Measurements from ENCODE around the gene RPRD2.

The RPRD2 gene

DNA sequence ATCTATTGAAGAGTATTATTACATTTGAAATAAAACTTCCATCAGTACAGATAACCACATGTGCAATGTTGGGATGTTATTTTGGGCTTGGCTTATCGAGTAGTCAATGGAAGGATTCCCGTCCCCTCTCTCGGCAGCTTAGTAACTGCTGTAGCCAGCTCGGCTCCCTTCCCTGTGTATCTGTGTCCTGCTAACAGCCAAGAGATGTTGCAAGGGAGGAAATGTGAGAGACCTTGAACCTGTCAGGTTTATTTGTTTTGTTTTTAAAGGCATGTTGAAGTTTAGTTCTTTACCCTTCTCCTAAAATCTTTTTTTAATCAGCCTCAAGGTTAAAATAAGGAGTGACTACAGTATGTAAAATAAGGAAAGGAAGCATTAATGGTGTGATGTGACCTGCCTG is 109.7 kb downstream of the RPRD2 start:
- no peak for DNase-seq

DNA sequence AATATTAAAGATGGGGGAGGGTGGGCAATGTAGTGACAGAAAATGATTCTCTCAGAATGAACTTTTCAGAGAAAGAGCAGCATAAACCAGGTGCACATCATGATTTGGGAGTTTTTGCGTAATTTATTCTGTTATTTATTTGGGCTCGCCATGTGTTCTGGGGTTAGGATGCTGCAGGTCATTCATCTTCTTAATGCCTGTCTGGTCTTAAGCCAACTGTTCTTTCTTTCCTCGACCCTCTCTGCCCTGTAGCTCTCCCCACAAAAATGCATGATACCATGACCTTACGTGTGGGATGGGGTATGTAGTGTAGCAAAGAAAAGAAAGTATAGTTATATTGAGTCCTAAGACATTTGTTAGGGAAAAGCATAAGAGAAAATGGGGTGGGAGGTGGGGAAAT is 110.9 kb downstream of the RPRD2 start:
- DNase-seq: no peak

DNA sequence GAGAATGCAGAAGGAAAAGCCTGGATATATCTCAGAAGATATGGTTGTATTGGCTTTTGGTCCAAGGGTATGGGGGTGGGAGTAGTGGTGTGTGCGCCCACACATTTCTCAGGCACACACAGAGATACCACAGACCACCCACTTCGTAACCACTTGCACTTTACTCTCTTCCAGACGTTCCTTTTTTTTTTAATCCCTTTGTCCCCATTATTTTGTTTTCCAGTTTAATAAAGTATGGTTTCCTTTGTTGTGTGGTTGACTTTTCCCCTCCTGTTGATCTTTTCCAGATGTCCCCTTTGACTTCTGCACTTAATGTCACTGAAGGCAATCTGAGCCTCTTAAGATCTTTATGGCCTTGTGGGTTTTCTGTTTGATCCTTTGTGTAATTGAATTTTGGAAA is 112.8 kb downstream of the RPRD2 start:
- no peak for DNase-seq

DNA sequence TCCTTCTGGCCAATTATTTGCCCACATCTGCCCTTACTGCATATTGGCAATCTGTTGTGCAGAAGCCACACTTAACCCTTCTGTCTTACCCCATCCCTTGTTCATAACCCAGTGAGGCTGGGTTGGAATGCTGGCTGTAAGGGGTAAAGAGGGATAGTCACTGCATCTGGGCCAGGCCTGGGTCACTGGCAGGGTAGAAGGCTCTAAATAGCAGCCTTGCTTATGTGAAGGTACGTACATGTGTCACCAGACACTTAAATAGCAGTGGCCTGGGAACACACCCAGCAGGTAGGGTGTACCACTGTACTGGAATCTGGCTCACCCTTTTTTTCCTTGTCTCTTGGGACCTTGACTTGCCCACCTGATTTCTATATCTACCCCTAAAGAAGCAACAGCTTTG is 113.4 kb downstream of the RPRD2 start:
- no peak for DNase-seq

DNA sequence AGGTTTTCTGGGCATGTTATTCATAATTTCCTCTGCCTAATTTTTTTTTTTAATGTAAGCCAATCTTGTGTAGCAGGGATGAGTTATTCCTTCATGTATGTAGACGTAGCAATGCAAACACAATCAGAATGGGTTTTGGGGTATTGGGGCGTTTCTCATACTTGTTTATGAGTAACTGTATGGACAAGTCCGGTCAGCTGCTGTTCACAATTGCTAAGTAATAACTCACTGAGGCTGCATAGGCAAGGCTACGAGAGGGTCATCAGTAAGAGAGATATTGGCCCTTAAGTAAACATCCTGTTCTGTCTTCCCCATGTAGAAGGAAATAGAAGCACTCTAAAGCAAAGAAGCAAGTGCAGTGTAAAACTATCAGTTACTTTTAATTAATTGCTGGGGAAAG is 113.8 kb downstream of the RPRD2 start:
- DNase-seq: peak; percentile 24

DNA sequence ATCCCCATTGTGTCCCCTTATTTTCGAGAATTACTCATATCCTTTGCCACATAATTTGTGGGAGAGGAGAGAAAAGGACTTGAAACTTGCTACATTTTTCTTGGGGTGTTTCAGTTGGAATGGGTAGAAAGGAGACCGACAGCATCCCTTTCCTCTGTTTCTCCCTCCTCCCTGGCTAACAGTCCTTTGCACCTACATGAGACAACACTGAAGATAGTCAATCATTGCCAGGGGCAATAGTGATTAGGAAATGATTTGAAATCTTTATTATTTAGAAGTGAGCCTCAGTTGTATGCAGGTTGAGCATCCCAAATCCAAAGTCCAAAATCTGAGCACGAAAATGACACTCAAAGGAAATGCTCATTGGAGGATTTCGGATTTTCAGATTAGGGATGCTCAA is 115.4 kb downstream of the RPRD2 start:
- no peak for DNase-seq

DNA sequence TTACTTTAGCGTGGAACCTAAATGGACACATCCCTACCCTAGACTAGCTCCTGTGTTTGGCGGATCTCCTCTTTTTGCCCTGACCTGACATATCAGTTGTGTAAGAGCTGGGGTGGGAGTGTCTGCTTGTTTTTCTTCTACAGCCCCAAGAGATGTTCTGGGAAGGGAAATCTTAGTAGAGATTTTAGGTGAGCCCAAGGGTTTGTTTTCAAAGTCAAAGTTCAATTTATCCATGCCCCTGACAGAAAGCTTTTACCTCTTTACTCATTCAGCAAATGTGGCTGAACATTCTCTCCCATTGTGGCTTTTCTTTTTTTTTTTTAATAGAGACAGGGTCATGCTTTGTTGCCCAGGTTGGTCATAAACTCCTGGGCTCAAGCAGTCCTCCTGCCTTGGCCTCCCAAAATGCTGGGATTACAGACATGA is 116.0 kb downstream of the RPRD2 start:
- no peak for DNase-seq

DNA sequence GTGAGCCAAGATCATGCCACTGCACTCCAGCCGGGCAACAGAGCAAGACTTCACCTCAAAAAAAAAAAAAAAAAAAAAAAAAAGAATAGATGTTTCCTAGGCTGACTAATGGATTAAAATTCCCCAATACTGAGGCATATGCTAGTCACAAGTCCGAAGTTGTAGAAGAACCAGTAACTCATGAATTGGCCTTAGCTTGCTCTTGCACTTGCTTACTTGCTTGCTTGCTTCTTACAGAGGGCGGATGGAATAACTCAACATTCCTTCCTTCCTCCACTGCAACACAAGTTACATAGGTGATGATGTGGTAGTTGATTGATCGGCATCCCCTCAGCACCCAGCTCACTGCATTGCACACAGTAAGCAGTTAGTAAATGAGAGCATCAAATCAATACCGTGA is 120.5 kb downstream of the RPRD2 start:
- peak; percentile 65 for DNase-seq

DNA sequence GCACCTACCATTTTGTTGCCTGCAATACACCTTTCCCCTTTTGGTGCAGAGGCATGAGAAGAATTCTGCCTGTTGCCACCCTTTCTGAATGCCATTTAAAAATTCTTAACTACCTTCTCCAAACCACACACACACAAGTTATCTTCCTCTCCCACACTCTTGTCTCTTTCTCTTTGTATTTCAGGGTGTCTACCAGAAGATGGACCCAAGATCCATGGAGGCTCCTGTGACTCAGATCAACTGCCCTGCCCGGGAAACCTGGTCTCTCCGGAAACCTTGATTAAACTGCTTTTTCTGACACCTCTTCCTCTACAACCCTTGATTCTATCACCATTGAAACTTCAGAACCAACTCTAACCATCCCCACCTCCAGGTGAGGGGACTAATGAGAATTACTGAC is 120.9 kb downstream of the RPRD2 start:
- DNase-seq: peak; percentile 34

DNA sequence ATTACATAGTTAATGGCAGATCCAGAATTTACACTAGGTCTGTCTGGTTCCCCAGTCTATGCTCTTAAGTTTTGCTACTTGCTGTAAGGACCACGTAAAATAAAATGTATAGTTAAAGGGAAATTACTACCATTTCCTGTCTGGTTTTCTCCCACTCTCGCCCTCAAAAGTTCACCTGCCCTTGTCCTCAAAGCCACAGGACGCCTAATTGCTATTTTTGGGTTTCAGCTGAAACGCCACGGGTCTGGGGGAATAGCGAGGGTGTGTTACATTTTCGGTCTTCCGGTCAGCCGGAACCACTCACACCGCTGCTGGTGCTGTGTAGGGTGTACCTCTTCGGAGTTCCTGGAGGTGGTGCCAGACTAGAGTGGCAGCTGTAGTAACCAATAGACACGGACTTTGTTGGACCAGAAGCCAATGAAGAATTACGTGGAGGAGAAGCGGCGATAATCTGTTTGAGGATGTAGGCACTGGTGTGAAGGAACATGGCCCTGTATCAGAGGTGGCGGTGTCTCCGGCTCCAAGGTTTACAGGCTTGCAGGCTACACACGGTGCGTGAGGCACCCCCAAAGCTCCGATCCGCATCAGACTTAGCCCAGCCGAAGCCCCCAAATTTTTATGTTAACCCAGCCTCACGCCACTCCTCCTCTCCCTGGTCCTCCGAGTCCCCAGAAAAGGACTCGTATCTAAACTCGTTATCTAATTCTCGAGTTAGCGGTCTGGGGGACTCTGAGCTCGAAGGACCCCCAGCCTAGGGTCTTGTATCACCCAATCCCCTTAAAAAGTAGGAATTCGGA is 123.2 kb downstream of the RPRD2 start, which contains the start of gene TARS2:
TSS of gene TARS2 (plus strand) at position 454 of the 797 bp plus-strand sequence. CDS start at position 486, 32 bp downstream.
- peak; percentile 99 for DNase-seq

DNA sequence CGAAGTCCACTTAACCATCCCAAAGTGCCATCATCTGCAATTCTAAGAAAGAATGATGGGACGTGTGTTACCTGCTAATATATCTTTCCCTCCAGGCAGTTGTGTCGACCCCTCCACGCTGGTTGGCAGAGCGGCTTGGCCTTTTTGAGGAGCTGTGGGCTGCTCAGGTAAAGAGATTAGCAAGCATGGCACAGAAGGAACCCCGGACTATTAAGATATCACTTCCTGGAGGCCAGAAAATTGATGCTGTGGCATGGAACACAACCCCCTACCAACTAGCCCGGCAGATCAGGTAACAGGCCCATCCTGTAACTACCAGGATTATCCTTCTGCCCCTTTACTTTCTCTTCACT is 123.8 kb downstream of the RPRD2 start:
- DNase-seq: no peak

DNA sequence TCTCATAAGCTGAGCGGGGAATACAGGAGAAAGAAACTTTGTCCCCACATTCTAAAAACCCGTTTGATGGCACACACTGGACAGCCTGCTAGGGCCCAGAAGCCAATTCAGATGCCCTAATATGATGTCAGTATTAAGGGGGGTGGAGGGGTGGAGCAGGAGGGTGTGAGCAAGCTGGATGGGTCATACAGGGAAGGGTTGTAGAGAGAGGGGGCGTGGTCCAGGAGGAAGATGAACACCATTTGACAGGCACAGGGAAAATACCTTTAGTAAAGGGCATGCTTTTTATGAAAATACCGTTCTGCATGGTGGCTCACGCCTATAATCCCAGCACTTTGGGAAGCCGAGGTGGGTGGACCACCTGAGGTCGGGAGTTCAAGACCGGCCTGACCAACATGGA is 129.2 kb downstream of the RPRD2 start:
- DNase-seq: no peak

DNA sequence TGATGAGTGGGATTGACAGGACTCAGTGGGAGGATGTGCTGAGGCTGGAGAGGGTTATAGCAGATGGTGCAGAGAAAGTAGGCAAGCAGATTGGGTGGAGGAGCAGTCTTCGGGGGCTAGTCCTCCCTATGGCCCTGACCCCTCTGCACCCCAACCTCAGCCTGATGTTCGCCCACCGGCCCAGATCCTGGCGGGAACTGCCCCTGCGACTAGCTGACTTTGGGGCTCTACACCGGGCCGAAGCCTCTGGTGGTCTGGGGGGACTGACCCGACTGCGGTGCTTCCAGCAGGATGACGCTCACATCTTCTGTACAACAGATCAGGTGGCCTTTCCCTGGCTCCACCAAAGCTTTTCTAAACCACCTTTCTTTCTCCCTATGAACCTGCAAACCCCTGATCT is 134.4 kb downstream of the RPRD2 start:
- no peak for DNase-seq

DNA sequence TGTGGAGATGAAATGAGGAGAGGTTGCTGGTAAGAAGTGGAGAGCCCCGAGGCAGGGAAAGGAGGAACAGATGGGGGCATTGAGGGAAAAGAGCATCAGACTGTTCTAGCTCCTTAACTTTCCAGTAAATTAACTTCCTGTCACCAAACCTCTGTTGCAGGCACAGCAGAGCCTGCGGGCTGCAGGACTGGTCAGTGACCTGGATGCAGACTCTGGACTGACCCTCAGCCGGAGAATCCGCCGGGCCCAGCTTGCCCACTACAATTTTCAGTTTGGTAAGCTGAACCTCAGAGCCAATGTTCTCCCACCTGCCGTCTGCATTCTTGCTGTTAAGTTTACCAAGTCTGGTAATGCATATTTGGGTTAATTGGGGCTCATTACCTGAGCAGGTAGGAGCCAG is 141.5 kb downstream of the RPRD2 start:
- DNase-seq: no peak

DNA sequence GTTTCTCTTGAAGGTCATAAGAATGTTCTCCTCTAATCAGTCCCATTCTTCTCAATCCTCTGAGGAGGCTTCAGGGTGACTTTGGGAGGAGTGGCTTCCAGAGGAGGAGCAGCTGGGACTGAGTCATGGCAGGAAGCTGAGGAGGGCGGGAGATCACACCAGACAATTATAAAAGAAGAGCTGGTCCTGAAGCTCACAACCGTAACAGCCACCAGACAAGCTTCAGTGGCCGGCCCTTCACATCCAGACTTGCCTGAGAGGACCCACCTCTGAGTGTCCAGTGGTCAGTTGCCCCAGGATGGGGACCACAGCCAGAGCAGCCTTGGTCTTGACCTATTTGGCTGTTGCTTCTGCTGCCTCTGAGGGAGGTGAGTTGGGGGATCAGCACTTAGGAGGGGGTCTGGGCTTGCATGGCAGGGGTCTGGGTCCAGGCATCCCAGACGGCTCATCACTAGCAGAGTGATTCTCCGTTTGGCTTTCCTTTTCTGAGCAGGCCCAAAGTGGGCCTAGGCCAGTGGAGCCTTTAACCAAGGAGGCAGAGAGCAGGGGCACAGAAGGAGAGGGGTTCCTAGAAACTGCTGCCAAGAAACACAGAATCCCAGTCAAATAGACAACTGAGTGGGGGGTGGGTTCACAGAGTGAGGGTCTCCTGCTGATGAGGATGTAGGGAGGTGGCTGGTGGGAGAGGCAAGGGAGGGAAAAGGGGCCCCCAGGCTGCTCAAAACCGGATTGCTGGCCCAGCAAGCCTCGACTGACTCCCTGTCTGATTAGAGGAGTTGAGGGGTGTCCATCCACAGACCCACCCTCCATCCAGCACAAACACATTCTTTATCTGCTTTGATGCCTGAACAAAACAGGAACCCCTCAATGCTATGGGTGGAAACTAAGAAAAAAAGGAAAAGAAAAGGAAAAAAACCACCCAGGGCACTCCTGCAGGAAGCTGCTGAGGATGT is 144.2 kb downstream of the RPRD2 start, which contains the start of gene ECM1:
TSS of gene ECM1 (plus strand) at position 198 of the 953 bp plus-strand sequence. CDS start at position 299, 101 bp downstream.
- DNase-seq: peak; percentile 79

DNA sequence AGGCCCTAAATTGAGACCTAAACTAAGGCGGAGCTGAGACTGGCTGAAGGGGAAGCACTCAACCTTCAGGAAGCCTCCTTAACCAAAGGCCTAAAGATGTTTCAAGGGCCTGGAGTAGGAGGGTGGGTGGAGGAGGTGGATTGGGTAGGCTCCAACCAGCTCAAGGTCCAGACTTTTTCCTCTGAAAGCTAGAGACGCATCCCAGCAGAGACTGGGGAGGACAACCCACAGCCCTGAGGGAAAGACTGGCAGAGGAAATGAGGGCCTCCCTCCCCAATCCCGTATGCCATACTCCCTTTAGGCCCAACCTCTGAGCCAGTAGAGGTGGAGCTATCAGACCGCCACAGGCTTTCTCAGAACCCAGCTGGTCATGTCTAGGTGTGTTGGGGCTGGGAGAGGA is 145.0 kb downstream of the RPRD2 start:
- DNase-seq: no peak

DNA sequence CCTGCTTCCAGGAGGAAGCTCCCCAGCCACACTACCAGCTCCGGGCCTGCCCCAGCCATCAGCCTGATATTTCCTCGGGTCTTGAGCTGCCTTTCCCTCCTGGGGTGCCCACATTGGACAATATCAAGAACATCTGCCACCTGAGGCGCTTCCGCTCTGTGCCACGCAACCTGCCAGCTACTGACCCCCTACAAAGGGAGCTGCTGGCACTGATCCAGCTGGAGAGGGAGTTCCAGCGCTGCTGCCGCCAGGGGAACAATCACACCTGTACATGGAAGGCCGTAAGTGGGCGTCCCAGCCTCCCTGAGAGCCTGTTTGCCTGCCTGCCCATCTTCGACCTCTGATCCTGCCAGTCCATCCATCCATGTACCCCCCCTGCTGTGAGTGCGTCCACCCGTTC is 147.6 kb downstream of the RPRD2 start:
- DNase-seq: no peak

DNA sequence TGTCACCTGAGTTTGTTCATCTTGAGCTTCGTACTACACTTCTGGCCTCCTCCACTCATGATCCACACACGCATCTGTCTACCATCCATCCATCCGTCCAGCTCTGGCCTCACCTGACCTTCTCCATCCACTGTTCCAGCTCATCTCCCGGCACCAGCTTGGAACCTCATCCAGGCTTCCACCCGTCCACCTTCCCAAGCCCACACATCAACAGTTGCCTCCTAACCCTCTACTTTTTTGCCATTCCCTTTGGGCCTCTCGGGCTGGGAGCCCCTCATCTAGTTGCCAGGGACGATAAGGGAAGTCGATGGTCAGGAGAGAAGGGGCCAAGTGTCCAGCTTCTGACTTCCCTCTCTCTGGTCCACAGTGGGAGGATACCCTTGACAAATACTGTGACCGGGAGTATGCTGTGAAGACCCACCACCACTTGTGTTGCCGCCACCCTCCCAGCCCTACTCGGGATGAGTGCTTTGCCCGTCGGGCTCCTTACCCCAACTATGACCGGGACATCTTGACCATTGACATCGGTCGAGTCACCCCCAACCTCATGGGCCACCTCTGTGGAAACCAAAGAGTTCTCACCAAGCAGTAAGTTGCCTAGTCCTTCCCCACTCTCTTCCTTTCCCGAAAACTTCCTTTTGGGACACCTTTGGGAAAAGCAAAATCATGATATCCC is 148.2 kb downstream of the RPRD2 start:
- no peak for DNase-seq

DNA sequence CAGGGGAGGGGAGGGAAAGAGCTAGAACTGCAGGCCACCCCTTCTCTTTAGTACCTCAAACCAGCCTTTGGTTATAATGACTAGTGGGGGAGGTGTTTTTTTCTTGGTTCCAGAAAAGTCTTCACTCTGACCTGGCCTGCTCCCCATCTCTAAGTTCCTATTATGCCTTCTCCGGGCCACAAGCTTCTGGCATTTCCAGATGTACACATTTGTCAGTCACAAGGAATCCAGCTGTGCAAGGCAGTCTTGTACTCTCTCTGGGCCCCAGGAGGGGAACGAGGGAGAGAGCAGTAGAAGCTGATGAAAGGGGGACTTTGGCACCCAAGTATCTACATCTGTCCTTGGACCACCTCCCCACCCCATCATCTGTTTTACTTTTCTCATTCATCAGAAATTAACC is 148.9 kb downstream of the RPRD2 start:
- DNase-seq: no peak

DNA sequence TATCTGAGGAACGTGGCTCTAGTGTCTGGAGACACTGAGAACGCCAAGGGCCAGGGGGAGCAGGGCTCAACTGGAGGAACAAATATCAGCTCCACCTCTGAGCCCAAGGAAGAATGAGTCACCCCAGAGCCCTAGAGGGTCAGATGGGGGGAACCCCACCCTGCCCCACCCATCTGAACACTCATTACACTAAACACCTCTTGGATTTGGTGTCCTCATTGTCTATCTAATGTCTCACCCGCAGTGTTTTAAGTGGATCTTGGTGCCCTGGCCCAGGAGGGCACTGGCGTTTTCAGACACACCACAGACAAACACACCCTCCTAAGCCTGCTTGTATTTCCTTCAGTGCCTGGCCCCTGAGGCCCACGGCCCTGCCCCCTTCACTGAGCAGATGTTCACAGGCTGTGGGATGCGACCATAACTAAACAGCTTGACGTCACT is 149.4 kb downstream of the RPRD2 start:
- no peak for DNase-seq

DNA sequence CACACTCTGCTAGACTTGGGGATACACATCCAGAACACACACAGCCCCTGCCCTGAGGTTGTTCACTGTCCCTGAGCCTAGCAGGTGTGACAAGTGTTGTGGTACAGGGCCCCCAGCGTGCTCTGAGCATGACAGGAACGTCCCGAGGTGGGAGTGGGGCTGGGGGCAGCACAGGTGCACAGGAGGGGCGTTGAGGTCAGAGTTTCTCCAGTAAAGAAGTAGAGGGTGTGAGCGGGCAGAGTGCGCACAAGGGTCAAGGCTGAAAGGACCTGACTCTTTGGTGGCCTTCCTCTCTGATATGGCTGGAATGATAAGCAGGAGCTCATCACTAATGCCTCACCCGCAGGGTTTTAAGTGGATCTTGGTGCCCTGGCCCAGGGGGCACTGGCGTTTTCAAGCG is 150.3 kb downstream of the RPRD2 start:
- no peak for DNase-seq

DNA sequence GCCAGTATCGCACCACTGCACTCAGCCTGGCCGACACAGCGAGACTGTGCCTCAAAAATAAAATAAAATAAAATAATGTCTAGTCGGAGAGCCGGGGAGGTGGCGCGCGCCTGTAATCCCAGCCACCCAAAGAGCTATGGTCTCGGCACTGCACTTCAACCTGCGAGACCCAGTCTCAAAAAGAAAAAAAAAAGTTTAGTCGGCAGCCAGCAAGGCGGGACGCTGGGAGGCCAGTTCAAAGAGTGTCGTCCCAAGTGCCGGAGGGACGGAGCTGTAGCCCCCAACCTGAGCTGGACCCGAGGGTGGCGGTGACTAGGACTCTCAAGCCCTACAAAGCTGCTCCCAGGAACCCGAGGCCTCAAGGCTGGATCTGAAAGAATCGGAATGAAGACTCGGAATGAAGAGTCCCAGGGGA is 151.0 kb downstream of the RPRD2 start:
- no peak for DNase-seq
